ENCODE measurements around the gene SYNGR4.

The SYNGR4 gene

GRCh38 chr19:48397263-48398101 lies 33.3 kb downstream of the SYNGR4 start:
- no peak for DNase-seq

GRCh38 chr19:48398102-48398374 lies 33.9 kb downstream of the SYNGR4 start:
- no peak for DNase-seq

GRCh38 chr19:48398375-48399235 lies 34.4 kb downstream of the SYNGR4 start:
- peak; percentile 81 for DNase-seq

DNA sequence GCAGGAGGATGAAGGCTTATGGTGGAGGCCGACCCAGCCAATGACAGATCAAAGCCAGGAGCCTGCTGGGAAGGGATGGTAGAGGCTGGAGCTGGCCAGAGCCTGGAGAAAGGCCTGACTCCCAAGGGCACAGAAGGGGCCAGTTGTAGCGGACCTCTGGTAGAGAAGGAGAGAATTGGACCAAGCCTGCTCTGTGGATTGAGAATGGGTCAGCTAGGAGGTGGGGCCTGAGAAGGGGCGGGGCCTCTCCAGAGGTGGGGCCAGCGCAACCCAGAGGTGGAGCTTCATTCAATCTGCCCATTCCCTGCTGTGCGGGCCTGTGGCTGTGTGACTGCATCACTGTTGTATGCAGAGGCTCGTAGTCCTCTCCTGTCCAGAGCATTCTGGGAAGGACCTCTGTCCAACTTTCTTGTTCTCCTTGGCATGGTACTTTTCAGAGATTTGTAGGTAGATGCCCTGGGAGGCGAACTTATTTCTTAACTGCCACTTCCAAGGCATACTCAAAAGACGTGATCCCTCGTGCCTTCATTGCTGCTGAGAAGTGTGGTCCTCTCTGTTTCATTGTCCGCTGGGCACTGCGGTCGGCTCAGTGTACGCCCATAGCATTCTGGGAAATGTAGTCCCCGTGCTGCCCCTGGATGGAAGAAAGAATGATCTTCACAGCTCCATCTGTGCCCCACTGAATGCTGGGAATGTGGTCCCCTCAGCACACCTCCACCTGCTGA lies 36.0 kb downstream of the SYNGR4 start:
- DNase-seq = peak; percentile 80

GRCh38 chr19:48401287-48401686 lies 37.1 kb downstream of the SYNGR4 start:
- no peak for DNase-seq

- DNase-seq = peak; percentile 79
Measured at GRCh38 chr19:48403606-48404005, 39.4 kb downstream of the SYNGR4 start.

GRCh38 chr19:48405010-48405659 lies 41.0 kb downstream of the SYNGR4 start:
- DNase-seq = no peak

- no peak for DNase-seq
Measured at GRCh38 chr19:48405850-48406249, 41.7 kb downstream of the SYNGR4 start.

- peak; percentile 80 for DNase-seq
Measured at GRCh38 chr19:48413879-48414587, 49.9 kb downstream of the SYNGR4 start.

GRCh38 chr19:48415395-48415794 lies 51.2 kb downstream of the SYNGR4 start:
- DNase-seq = peak; percentile 80

- DNase-seq = no peak
Measured at GRCh38 chr19:48415806-48416221, 51.6 kb downstream of the SYNGR4 start.

DNA sequence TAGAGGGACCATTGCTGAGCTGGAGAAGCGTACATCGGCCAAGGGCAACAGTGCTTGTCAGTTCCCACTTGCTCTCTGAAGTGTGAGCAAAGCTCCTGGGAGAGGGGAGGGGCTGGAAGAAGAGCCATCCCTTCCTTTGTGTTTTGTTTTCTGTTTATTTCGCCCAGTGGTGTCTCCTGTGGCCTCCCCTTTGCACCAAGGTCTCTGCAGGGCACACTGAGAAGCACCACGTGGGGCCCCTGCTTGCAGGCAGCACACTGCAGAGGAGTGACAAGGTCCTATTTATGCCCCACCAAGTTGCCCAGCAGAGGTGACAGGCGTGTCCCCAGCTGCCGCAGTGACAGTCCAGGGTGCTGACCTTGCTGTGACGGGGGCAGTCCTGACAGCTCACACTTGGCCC lies 53.3 kb downstream of the SYNGR4 start:
- no peak for DNase-seq

DNA sequence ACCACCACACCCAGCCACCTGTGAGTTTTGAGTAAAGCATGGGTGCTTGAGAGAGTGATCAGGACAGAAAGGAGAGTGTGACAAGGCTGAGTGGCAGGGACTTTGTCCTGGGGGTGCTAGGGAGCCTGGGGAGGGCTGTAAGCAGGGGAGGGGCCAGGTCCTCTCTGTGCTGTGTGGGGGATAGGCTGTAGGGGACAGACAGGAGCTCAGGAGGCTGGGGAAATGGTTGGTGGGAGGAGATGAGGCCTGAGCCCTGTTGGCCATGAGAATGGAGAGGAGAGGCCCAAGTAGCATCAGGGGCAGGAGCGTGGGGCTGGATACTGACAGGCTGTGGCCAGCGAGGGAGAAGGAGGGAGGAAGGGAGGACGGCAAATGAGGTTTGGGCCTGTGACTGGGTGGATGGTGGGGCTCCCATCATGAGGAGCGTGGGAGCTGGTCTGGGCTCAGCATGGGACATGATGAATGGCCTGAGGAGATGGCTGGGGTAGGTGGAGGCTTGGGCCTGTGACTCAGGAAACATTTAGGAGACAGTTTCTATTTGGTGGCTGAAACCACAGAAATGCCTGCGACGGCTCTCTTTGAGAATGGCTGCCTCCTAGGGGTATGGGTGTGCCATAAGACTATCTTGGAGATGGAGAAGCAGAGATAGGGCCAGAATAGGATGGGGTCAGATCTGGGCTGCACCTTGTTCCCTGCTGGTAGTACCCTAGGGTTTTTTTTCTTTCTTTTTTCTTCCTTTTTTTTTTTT lies 54.3 kb downstream of the SYNGR4 start:
- peak; percentile 73 for DNase-seq

DNA sequence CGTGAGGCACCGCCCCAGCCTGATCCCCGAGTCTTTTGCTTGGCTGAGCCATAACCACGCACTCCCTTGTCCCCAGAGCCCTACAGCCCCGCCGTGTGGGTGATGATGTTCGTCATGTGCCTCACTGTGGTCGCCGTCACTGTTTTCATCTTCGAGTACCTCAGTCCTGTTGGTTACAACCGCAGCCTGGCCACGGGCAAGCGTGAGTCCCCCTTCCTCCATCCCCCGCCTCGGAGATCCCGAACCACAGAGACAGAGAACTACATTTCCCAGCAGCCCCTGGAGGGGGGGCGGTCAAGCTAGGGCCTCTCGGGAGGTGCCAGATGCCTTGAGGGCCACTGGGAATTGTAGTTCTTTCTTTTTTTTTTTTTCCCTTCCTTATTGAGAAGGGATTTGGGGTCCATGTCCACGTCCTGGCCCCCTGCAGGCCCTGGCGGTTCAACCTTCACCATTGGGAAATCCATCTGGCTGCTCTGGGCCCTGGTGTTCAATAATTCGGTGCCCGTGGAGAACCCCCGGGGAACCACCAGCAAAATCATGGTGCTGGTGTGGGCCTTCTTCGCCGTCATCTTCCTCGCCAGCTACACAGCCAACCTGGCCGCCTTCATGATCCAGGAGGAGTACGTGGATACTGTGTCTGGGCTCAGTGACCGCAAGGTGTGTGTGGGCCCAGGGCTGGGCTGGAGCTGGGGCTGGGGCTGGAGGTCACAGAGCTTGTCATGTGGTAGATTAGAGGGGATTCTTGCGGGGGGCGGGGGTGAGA lies 55.2 kb downstream of the SYNGR4 start:
- peak; percentile 70 for DNase-seq

GRCh38 chr19:48421548-48421947 lies 57.4 kb downstream of the SYNGR4 start:
- DNase-seq = no peak

DNA sequence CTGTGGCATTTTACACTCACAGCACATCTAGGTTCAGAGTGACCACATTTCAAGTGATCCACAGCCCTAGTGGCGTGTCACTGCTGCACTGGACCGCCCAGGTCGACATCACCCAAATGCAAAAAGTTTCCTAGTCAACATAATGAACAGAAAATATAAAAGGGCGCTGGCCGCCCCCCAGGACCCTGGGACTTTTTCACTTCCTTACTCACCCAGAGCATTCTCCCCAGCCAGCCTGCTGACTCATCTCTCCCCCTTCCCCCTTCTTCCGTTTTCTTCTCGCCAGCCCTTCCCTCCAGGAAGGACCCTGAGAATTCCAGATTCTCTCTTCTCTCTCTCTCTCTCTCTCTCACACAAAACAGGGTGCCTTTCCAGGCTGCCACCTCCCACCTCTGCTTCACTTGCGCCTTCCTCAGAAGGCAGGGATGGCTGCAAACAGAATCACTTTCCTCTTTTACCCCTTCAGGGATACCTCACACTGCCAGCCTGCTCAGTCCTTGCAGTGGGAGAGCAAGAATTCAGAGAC lies 60.6 kb downstream of the SYNGR4 start:
- DNase-seq = peak; percentile 84

Data from fibroblast of skin of back (primary cell).